ENCODE results near the gene LDLR.
"Not testable (repeated sequence)": the region's sequence is repeated elsewhere in the genome, so short reads cannot be mapped to it uniquely, and the experiment has no call there.

LDLR gene

DNA sequence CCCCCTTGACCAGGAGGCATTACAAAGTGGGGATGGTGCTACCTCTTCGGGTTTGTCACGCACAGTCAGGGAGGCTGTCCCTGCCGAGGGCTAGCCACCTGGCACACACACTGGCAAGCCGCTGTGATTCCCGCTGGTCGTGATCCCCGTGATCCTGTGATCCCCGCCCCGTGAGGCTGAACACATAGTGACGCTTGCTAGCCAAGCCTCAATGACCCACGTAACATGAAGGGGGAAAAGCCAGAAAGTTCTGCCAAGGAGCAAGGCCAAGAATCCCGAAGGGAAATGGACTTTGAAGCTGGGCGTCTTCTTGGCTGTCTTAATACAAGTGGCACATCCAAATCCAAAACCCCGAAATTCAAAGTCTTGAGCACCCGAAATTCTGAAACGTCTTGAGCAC, 13.7 kb downstream of the LDLR start:
- no peak for TF ChIP-seq CTCF (IDR thresholded peaks at IDR 0.05; ENCODE audit: insufficient read depth, low read depth, low read length, missing control alignments)
- H3K4me3 ChIP-seq (ENCODE audit: low read length) = no peak overlapping the region

GRCh38 chr19:11103667-11104066, 14.4 kb downstream of the LDLR start:
- DNase-seq (ENCODE audit: low read depth); H3K4me3 ChIP-seq (ENCODE audit: low read length): not testable (repeated sequence)

More for the DNA sequence above, 13.7 kb downstream of the LDLR start:
- no peak for DNase-seq (ENCODE audit: low read depth)

- TF ChIP-seq CTCF (IDR thresholded peaks at IDR 0.05; ENCODE audit: insufficient read depth, low read depth, low read length, missing control alignments) = no peak
- no peak overlapping the region for H3K4me3 ChIP-seq (ENCODE audit: low read length)
These were observed 15.9 kb downstream of the LDLR start for GRCh38 chr19:11105014-11105636.

GRCh38 chr19:11106477-11106876, 17.2 kb downstream of the LDLR start:
- no peak for TF ChIP-seq CTCF (IDR thresholded peaks at IDR 0.05; ENCODE audit: insufficient read depth, low read depth, low read length, missing control alignments)
- DNase-seq (ENCODE audit: low read depth) = no peak
- H3K4me3 ChIP-seq (ENCODE audit: low read length) = no peak overlapping the region

More at GRCh38 chr19:11105014-11105636, 15.9 kb downstream of the LDLR start:
- no peak for DNase-seq (ENCODE audit: low read depth)

DNA sequence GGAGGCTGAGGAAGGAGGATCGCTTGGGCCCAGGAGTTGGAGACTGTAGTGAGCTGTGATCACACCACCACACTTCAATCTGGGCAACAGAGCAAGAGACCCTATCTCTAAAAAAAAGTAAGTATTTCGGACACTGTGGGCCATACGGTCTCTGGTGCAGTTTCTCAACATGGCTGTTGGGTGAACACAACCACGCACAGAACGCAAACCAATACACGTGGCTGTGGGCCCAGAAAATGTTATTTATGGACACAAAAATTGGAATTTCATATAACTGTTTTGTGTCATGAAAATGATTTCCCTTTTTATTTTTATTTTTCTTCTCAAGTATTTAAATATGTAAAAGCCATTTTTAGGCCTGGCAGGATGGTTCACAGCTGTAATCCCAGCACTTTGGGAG, 19.5 kb downstream of the LDLR start:
- H3K4me3 ChIP-seq (ENCODE audit: low read length) = no peak overlapping the region
- no peak for TF ChIP-seq CTCF (IDR thresholded peaks at IDR 0.05; ENCODE audit: insufficient read depth, low read depth, low read length, missing control alignments)
- no peak for DNase-seq (ENCODE audit: low read depth)

DNA sequence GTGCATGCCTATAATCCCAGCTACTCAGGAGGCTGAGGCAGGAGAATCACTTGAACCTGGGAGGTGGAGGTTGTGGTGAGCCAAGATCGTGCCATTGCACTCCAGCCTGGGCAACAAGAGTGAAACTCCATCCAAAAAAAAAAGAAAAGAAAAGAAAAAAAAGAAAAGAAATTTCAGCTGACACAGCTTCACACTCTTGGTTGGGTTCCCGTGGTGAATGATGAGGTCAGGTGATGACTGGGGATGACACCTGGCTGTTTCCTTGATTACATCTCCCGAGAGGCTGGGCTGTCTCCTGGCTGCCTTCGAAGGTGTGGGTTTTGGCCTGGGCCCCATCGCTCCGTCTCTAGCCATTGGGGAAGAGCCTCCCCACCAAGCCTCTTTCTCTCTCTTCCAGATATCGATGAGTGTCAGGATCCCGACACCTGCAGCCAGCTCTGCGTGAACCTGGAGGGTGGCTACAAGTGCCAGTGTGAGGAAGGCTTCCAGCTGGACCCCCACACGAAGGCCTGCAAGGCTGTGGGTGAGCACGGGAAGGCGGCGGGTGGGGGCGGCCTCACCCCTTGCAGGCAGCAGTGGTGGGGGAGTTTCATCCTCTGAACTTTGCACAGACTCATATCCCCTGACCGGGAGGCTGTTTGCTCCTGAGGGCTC, 22.0 kb downstream of the LDLR start:
- no peak for DNase-seq (ENCODE audit: low read depth)
- no peak for TF ChIP-seq CTCF (IDR thresholded peaks at IDR 0.05; ENCODE audit: insufficient read depth, low read depth, low read length, missing control alignments)
- no peak overlapping the region for H3K4me3 ChIP-seq (ENCODE audit: low read length)

- no peak for DNase-seq (ENCODE audit: low read depth)
- TF ChIP-seq CTCF (IDR thresholded peaks at IDR 0.05; ENCODE audit: insufficient read depth, low read depth, low read length, missing control alignments) = no peak
- no peak overlapping the region for H3K4me3 ChIP-seq (ENCODE audit: low read length)
These were observed 22.5 kb downstream of the LDLR start for GRCh38 chr19:11111771-11112144.

Data from epithelial cell of esophagus (primary cell).